MM.1S (cell line): ENCODE results near the gene COL27A1.

Experiments used
- EZH2 ChIP-seq: fragments of 300-600 bp; sonication (generic); optimal IDR thresholded peaks from 2 replicates; pipeline ENCODE3; 2017; ENCODE audit warnings: low read depth, mild to moderate bottlenecking, antibody characterized with exemption, low read length, mixed read lengths
- EZH2phosphoT487 ChIP-seq: fragments of 300-600 bp; sonication (generic); IDR thresholded peaks from 2 replicates; pipeline ENCODE4 v1.6.1; 2018; ENCODE audit warnings: antibody characterized with exemption, low read length
- TF ChIP-seq, protein P1 (sequence below): fragments of 300-600 bp; sonication (generic); IDR thresholded peaks from 2 replicates; pipeline ENCODE4 v1.5.1; 2016; ENCODE audit warnings: antibody characterized with exemption, low read length, mixed read lengths

DNA sequence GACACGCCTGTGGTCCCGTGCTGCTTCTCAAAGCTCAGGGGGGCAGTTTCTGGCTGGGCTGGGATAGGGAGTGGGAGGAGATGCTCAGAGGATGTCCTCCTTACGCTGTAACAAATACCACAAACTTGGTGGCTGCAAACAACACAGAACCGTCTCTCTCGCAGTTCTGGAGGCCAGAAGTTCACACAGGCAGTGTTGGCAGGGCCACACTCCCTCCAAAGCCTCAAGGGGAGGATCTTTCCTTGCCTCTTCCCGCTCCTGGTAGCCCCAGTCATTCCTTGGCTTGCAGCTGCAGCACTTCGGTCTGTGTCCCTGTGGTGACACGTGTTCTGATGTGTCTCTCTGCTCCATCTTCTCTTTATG lies 157.2 kb downstream of the COL27A1 start:
- TF ChIP-seq, protein P1, sequence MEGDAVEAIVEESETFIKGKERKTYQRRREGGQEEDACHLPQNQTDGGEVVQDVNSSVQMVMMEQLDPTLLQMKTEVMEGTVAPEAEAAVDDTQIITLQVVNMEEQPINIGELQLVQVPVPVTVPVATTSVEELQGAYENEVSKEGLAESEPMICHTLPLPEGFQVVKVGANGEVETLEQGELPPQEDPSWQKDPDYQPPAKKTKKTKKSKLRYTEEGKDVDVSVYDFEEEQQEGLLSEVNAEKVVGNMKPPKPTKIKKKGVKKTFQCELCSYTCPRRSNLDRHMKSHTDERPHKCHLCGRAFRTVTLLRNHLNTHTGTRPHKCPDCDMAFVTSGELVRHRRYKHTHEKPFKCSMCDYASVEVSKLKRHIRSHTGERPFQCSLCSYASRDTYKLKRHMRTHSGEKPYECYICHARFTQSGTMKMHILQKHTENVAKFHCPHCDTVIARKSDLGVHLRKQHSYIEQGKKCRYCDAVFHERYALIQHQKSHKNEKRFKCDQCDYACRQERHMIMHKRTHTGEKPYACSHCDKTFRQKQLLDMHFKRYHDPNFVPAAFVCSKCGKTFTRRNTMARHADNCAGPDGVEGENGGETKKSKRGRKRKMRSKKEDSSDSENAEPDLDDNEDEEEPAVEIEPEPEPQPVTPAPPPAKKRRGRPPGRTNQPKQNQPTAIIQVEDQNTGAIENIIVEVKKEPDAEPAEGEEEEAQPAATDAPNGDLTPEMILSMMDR = no peak
- no peak for TF ChIP-seq EZH2
- TF ChIP-seq EZH2phosphoT487 = no peak
